KOPT-K1 (cell line): ENCODE measurements around the gene SLC25A41.

Experiments
- H3K27ac ChIP-seq: fragments of 200-600 bp; sonication (generic); 2 replicates; pipeline ENCODE4 v1.5.1; 2016; ENCODE audit warnings: antibody characterized with exemption, mild to moderate bottlenecking, low read depth, low read length; ENCODE audit not compliant: poor library complexity, severe bottlenecking
- H3K36me3 ChIP-seq: fragments of 200-600 bp; sonication (generic); 2 replicates; pipeline ENCODE4 v1.5.1; 2017; ENCODE audit warnings: antibody characterized with exemption, mild to moderate bottlenecking, low read length, moderate library complexity; ENCODE audit not compliant: insufficient read depth
- H3K9me3 ChIP-seq: fragments of 200-600 bp; sonication (generic); 2 replicates; pipeline ENCODE4 v1.5.1; 2017; ENCODE audit warnings: antibody characterized with exemption, low read length, mild to moderate bottlenecking; ENCODE audit not compliant: insufficient read depth, poor library complexity, severe bottlenecking

The SLC25A41 gene

GRCh38 chr19:6424939-6425731 lies 8.4 kb downstream of the SLC25A41 start:
- Histone ChIP-seq H3K27ac (peak overlapping the region; percentile 50), H3K36me3 (peaks cover 31% of the 10 kb centered on the region), H3K9me3 (no peaks in the 10 kb centered on the region)

DNA sequence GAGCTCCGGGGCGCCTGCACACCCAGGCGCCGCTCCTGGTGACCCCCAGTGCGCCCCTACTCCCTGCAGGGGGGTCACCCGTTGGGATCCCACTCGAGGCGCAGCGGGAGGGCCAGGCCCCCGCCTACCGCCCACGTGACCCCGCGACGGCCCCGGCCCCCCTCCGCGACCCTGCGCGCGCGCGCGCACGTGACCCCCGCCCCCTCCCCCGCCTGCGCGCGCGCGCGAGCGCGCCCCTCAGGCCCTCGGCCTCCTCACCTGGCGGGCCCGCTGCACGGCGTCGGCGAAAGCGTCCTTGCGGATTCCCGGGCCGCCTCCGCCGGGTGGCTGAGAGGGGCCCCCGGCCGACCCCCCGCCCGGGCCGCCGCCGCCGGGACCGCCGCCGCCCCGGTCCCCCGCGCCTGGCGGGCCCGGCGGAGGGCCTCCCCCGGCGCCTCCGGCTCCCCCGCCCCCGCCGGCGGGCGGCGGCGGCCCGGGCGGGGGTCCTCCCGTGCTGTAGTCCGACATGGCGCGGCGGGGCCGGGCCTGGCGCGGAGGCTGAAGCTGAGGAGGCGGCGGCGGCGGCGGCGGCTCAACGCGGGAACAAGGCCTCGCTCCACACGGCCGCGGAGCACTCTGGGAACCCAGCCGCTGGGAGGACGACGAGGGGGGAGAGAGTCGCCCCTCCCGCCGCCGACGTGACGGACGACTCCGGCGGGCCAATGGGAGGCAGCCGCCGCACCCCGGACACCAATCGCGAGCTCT lies 9.2 kb downstream of the SLC25A41 start, which contains the start of gene KHSRP:
Gene KHSRP, minus strand, starts transcription at position 617 of the 744 bp plus-strand sequence. Its CDS starts 110 bp downstream, at position 507.
- no peaks in the 10 kb centered on the region for H3K9me3 ChIP-seq
- peak within 1 kb of the TSS; percentile 75 for H3K27ac ChIP-seq
- peaks cover 39% of the 10 kb centered on the region for H3K36me3 ChIP-seq

DNA sequence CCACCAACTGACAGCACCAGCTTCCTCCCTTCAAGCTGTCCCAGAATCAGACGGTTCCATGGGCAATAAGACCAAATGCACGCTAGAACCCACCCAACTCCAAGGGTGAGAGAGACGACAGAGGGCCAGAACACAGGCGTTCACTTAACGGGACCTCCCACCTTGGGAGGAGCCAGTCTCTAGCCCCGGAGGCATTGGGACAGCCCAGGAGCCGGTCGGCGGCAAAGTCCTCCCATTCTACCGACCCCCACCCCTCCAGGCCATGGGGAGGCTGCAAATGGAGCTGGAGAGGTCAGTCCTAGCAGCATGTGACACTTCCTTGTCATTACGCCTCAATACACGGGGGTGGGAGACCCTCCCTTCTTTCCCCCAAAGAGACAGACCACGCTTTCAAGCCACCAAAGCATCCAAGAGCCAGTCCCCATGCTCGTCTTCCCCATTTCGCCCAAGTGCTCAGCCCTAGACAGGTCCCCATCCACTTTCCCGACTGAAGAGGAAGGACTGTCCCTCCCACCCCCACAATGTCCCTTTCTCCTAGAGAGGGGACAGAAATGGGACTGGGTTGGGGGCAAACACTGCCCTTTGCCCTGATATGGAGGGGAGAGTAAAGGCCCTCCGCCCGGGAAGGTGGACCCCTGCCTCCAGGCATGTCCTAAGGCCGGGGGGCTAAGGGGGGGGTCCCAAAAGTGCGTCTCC lies 9.9 kb downstream of the SLC25A41 start:
- Histone ChIP-seq H3K27ac (peak overlapping the region; percentile 75), H3K36me3 (peaks cover 46% of the 10 kb centered on the region), H3K9me3 (no peaks in the 10 kb centered on the region)

DNA sequence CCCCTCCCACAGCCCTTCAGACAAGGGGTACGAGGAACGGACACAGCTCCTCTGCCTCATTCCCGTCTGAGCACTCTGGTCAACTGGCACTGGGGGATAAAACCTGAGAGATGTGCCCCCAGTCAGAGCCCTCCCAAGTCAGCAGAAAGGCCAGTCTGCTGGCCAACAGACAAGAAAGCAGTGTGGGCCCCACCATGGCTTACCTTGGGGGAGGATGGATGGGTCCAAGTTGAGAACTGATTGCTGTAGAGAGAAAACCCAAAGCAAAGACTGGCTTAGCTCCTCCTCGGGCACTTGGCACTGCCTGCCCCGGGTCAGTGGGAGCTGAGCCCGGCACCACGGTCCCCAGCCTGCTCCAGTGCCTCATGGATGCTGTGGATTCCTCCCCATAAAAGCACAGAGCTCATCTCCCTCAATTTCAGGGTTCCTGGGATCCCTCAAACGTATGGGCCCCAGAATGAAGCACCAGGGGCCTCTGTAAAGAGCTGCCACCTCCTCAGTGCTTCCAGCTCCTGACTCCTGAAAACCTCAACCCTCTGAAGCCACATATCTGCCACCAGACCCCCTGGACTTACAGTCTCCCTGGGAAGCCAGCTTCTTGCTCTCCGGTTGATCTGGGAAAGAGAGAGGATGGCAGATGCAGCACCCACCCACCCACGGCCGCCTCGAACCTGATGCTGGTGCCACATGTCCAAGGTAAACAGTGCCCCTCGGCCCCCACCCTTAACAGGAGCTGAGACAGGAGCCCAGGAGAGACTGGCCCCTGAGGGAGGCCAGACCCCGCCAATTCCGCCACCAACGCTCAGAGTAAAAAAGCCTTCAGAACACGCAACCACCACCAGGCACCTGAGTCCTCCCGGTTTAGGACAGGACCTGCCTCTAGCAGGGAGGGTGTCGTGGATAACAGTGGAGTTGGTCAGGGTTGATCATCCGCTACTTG lies 12.2 kb downstream of the SLC25A41 start:
- Histone ChIP-seq H3K27ac (no peak overlapping the region), H3K9me3 (no peaks in the 10 kb centered on the region), H3K36me3 (peaks cover 69% of the 10 kb centered on the region)

- Histone ChIP-seq H3K27ac (no peak overlapping the region), H3K36me3 (peaks cover 95% of the 10 kb centered on the region), H3K9me3 (no peaks in the 10 kb centered on the region)
Measured at GRCh38 chr19:6418562-6418932, 15.0 kb downstream of the SLC25A41 start.

GRCh38 chr19:6417713-6418561 lies 15.6 kb downstream of the SLC25A41 start:
- Histone ChIP-seq H3K27ac (no peak overlapping the region), H3K36me3 (peaks cover 98% of the 10 kb centered on the region), H3K9me3 (no peaks in the 10 kb centered on the region)

DNA sequence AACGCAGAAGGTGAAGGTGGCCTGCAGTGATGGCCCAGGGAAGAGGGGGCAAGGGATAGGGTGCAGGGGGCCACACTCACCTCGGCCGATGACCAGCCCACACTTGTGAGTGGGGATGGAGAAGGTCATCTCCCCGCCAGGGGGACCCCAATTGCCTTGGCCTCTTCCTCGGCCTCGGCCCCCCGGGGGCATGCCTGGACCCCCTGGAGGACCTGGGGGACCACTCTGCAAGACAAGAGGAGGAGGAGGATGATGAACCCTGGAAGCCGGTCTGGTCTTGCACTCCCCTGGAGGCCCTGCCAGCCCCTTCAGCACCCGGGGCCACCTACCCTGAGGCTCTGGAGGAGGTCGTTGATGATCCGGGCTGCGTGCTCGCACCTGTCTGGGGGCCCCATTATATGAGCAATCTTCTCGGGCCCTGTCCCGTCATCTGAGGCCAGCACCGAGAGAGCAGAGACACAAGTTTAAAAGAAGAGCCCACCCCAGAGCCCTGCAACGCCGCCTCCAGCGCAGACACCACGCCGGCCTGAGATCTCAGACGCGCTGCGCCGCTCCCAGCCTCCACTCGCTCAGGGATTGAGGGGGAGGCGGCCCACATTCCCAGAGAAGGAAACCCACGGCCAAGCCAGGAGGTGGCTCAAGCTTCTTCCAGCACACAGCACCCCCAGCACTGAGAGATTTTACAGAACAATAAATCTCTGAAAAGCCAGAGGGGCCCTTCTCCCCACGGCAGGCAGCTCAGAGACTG lies 16.7 kb downstream of the SLC25A41 start:
- H3K27ac ChIP-seq = no peak overlapping the region
- H3K9me3 ChIP-seq = no peaks in the 10 kb centered on the region
- peaks cover 98% of the 10 kb centered on the region for H3K36me3 ChIP-seq

DNA sequence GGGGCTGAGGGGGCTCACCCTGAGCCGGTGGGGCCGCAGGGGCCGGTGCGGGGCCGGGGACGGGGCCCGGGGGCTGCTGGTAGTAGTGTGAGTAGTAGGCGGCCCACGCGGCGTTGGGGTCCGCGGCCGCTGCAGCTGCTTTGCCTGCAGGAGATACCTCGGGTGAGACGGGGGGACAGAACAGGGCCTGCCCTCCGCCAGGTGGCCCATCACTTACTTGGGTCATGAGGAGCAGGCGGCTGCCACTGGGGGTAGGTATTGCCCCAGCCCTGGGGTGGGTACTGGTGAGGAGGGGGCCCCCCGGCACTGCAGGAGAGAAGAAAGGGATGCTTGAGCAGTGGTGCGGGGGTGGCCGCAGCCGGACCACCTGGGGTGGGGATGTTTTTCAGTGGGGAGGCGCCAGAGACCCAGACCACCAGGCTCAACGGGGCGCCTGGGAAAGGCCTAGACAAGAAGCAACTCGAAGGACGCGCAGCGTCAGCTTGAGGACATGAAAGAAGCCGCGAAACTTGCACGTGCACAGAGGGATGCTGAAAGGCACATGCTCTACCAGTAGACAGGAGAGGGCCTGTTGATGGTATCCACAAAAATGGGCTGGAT lies 17.9 kb downstream of the SLC25A41 start:
- H3K36me3 ChIP-seq = peaks cover 86% of the 10 kb centered on the region
- H3K27ac ChIP-seq = no peak overlapping the region
- H3K9me3 ChIP-seq = no peaks in the 10 kb centered on the region

GRCh38 chr19:6414793-6415590 lies 18.6 kb downstream of the SLC25A41 start:
- Histone ChIP-seq H3K36me3 (peaks cover 79% of the 10 kb centered on the region), H3K27ac (no peak overlapping the region), H3K9me3 (no peaks in the 10 kb centered on the region)

- Histone ChIP-seq H3K27ac (no peak overlapping the region), H3K9me3 (no peaks in the 10 kb centered on the region), H3K36me3 (peaks cover 69% of the 10 kb centered on the region)
Measured at GRCh38 chr19:6413721-6414643, 19.6 kb downstream of the SLC25A41 start.

GRCh38 chr19:6413291-6413690 lies 20.3 kb downstream of the SLC25A41 start:
- Histone ChIP-seq H3K27ac (no peak overlapping the region), H3K36me3 (peaks cover 62% of the 10 kb centered on the region), H3K9me3 (no peaks in the 10 kb centered on the region)
